HEK293 (cell line): ENCODE results near the gene FGF3.

ENCODE experiments used
- CTCF ChIA-PET: fragments of 350-600 bp; formaldehyde crosslinking; extraction: SDS; loops from one replicate; lab custom pipeline; 2021; ENCODE audit warnings: antibody characterized with exemption; lab: Yijun Ruan, JAX
- POLR2A ChIA-PET: fragments of 300-600 bp; formaldehyde crosslinking; extraction: SDS; loops from one replicate; lab custom pipeline; 2020; ENCODE audit warnings: antibody characterized with exemption, inconsistent platforms; lab: Yijun Ruan, JAX
- H3K27ac ChIP-seq: fragments of 200-500 bp; sonication (Bioruptor generic); 2 replicates; pipeline ENCODE4 v1.5.1; 2014; ENCODE audit warnings: low read depth, low read length, control low read depth, inconsistent platforms; ENCODE audit errors: extremely low read depth
- H3K36me3 ChIP-seq, 2 experiments: fragments of 200-500 bp in 1 of 2; sonication (Bioruptor generic) in 1 of 2; 1 replicate in 1 of 2; 2 replicates in 1 of 2; pipeline ENCODE4 v1.5.1; 2014 to 2017; ENCODE audit warnings: inconsistent platforms in 2 of 2, low read length in 2 of 2; ENCODE audit not compliant: control insufficient read depth in 2 of 2, insufficient read depth in 1 of 2
- H3K4me1 ChIP-seq: fragments of 200-500 bp; sonication (Bioruptor generic); 2 replicates; pipeline ENCODE4 v1.5.1; 2014; ENCODE audit warnings: mild to moderate bottlenecking, low read length, inconsistent platforms; ENCODE audit not compliant: control insufficient read depth, insufficient read depth
- H3K4me3 ChIP-seq: 2 replicates; pipeline ENCODE4 v1.5.1; 2011; ENCODE audit warnings: low read depth, mild to moderate bottlenecking, control low read depth, low read length, moderate library complexity
- H3K9me3 ChIP-seq: fragments of 200-500 bp; sonication (Bioruptor generic); 2 replicates; pipeline ENCODE4 v1.5.1; 2014; ENCODE audit warnings: low read depth, low read length, inconsistent platforms; ENCODE audit not compliant: control insufficient read depth, insufficient read depth
- EGR2 ChIP-seq: fragments of 450-650 bp; formaldehyde crosslinking; IDR thresholded peaks from 2 replicates; pipeline ENCODE4 v1.5.1; 2016; ENCODE audit warnings: low read depth, missing biosample characterization, missing genetic modification characterization
- REPIN1 ChIP-seq: fragments of 450-650 bp; formaldehyde crosslinking; IDR thresholded peaks from 2 replicates; pipeline ENCODE4 v1.5.1; 2017; ENCODE audit warnings: missing biosample characterization, missing genetic modification characterization, low read depth
- SALL2 ChIP-seq: fragments of 450-650 bp; formaldehyde crosslinking; IDR thresholded peaks from 2 replicates; pipeline ENCODE4 v1.5.0; 2017; ENCODE audit warnings: missing biosample characterization, mild to moderate bottlenecking, missing genetic modification characterization, borderline replicate concordance
- ZBTB20 ChIP-seq: fragments of 450-650 bp; formaldehyde crosslinking; IDR thresholded peaks from 2 replicates; pipeline ENCODE4 v1.5.1; 2016; ENCODE audit warnings: missing biosample characterization, missing genetic modification characterization
- ZNF138 ChIP-seq: fragments of 450-650 bp; formaldehyde crosslinking; IDR thresholded peaks from 2 replicates; pipeline ENCODE4 v1.5.1; 2016; ENCODE audit warnings: missing biosample characterization, missing genetic modification characterization, borderline replicate concordance
- ZNF16 ChIP-seq: fragments of 450-650 bp; formaldehyde crosslinking; IDR thresholded peaks from 2 replicates; pipeline ENCODE4 v1.5.1; 2016; ENCODE audit warnings: low read depth, missing biosample characterization, missing genetic modification characterization
- ZNF404 ChIP-seq: fragments of 450-650 bp; formaldehyde crosslinking; IDR thresholded peaks from 2 replicates; pipeline ENCODE4 v1.5.1; 2017; ENCODE audit warnings: missing biosample characterization, missing genetic modification characterization
- ZNF596 ChIP-seq: fragments of 450-650 bp; IDR thresholded peaks from 2 replicates; pipeline ENCODE4 v1.5.0; 2018; ENCODE audit warnings: missing biosample characterization, mild to moderate bottlenecking, missing genetic modification characterization, moderate library complexity
- ZNF704 ChIP-seq: fragments of 450-650 bp; formaldehyde crosslinking; IDR thresholded peaks from 2 replicates; pipeline ENCODE4 v1.5.1; 2016; ENCODE audit warnings: missing biosample characterization, missing genetic modification characterization
- ZSCAN30 ChIP-seq: fragments of 450-650 bp; IDR thresholded peaks from 2 replicates; pipeline ENCODE4 v1.5.1; 2018; ENCODE audit warnings: missing biosample characterization, mild to moderate bottlenecking, missing genetic modification characterization, moderate library complexity
- ZXDB ChIP-seq: fragments of 450-650 bp; formaldehyde crosslinking; IDR thresholded peaks from 2 replicates; pipeline ENCODE4 v1.5.1; 2016; ENCODE audit warnings: missing biosample characterization, missing genetic modification characterization

Gene FGF3

GRCh38 chr11:69867076-69868005 is 48.1 kb upstream of the FGF3 start:
- POLR2A ChIA-PET: no interaction called here
- Histone ChIP-seq H3K4me3 (no peak overlapping the region), H3K36me3 (no peaks in the 10 kb centered on the region), H3K4me1 (no peaks in the 10 kb centered on the region)
- CTCF ChIA-PET: interaction anchor here (0.5 to 0.9 kb wide), 2 partner anchors 25 to 178 kb away, joined by 3 read pairs; no protein-coding TSS in a partner anchor
- TF ChIP-seq REPIN1 (tag by site-specific recombination) (no peak), ZNF704 (no peak), EGR2 (tag by site-specific recombination) (peak; percentile 45; the same call in 1 of the 2 replicates), SALL2 (tag by site-specific recombination) (no peak), ZNF404 (tag by site-specific recombination) (no peak)
- TF ChIP-seq, all 188 proteins: peak for 1
- no peaks in the 10 kb centered on the region for H3K9me3 ChIP-seq
- H3K27ac ChIP-seq: no peak overlapping the region

GRCh38 chr11:69866648-69867047 is 47.4 kb upstream of the FGF3 start:
- H3K9me3 ChIP-seq: no peaks in the 10 kb centered on the region
- ChIA-PET CTCF (interaction anchor here (0.5 kb wide), 1 partner anchor 179 kb away, joined by 3 read pairs; no protein-coding TSS in a partner anchor), POLR2A (no interaction called here)
- TF ChIP-seq ZXDB (tag by site-specific recombination) (no peak), ZNF16 (tag by site-specific recombination) (peak; percentile 76)
- H3K36me3 ChIP-seq: no peaks in the 10 kb centered on the region
- H3K27ac ChIP-seq: no peak overlapping the region
- no peak overlapping the region for H3K4me3 ChIP-seq
- no peaks in the 10 kb centered on the region for H3K4me1 ChIP-seq

GRCh38 chr11:69865707-69866106 is 46.5 kb upstream of the FGF3 start:
- ChIA-PET CTCF (no interaction called here), POLR2A (interaction anchor here (0.6 kb wide), 1 partner anchor 223 kb away, joined by 4 read pairs; no protein-coding TSS in a partner anchor)
- Histone ChIP-seq H3K27ac (no peak overlapping the region), H3K4me3 (no peak overlapping the region), H3K9me3 (no peaks in the 10 kb centered on the region), H3K36me3 (no peaks in the 10 kb centered on the region), H3K4me1 (no peaks in the 10 kb centered on the region)
- TF ChIP-seq ZNF138 (tag by site-specific recombination): no peak
- no peak for TF ChIP-seq ZNF596 (tag by site-specific recombination)

GRCh38 chr11:69864686-69865661 is 45.8 kb upstream of the FGF3 start:
- TF ChIP-seq ZSCAN30 (tag by site-specific recombination) (no peak), ZBTB20 (tag by site-specific recombination) (no peak), EGR2 (tag by site-specific recombination) (0 out of 2 replicates have a peak, but pooled peaks have one; percentile 26), ZNF596 (tag by site-specific recombination) (no peak)
- CTCF ChIA-PET: interaction anchor here (0.6 kb wide), 1 partner anchor 176 kb away, joined by 4 read pairs; no protein-coding TSS in a partner anchor
- POLR2A ChIA-PET: interaction anchor here (0.6 kb wide), 1 partner anchor 223 kb away, joined by 4 read pairs; no protein-coding TSS in a partner anchor
- H3K4me1 ChIP-seq: no peaks in the 10 kb centered on the region
- H3K9me3 ChIP-seq: no peaks in the 10 kb centered on the region
- H3K4me3 ChIP-seq: no peak overlapping the region
- H3K36me3 ChIP-seq: no peaks in the 10 kb centered on the region
- no peak overlapping the region for H3K27ac ChIP-seq
